ENCODE data around the gene CDY2A. TPM values are rescaled to one million over a fixed set of nuclear protein-coding genes. Genes with fewer than 3 reads are reported as not detected.
"Not testable (repeated sequence)": the region's sequence is repeated elsewhere in the genome, so short reads cannot be mapped to it uniquely, and the experiment has no call there.

CDY2A gene
- total and polyA plus RNA-seq, 10 of the 15 experiments (the other 5 are each of a cell fraction or from before 2014, with no cell fraction given), result not detected

DNA sequence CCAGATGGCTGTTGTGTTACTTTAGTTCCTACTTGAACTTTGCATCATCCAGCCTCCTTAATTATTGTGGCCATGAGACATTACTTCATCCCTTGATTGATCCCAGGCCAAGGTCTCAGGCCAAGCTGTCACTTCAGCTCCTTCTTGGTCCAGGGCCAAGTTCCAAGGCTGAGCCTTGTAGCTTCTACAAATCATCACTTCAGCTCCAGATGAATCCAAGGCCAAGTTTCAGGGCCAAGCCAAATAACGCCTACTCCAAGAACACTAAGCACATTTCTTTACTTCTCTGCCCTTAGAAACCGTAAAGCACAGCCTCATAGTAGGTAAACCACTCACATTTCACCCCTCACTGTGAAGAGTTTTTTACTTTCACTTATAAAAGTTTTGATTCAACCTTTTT, 1.7 kb upstream of the CDY2A start:
- H4K20me1 ChIP-seq (ENCODE audit: control insufficient read depth, insufficient read depth); H3K4me2 ChIP-seq (ENCODE audit: control insufficient read depth, insufficient read depth); intact Hi-C loops (cut with micrococcal nuclease; ENCODE audit: unreplicated experiment); H3K9me3 ChIP-seq (replicated peaks; ENCODE audit: control insufficient read depth, insufficient read depth, low read length); ATAC-seq; DNase-seq (ENCODE audit: low read depth, low spot score); H3K79me2 ChIP-seq (ENCODE audit: control insufficient read depth, insufficient read depth, low read length); SMC1A ChIA-PET (ENCODE audit: uncharacterized antibody, unreplicated experiment); H3K9ac ChIP-seq (ENCODE audit: control insufficient read depth, insufficient read depth, low read length); FAIRE-seq; BruUV-seq (replicated peaks); H3K36me3 ChIP-seq (ENCODE audit: control insufficient read depth in 2 of 2, insufficient read depth in 2 of 2, low read length in 1 of 2); H3K4me1 ChIP-seq (ENCODE audit: control insufficient read depth, insufficient read depth, low read length); H2AFZ ChIP-seq (ENCODE audit: control insufficient read depth, low read depth, low read length); CTCF ChIA-PET; H3K27me3 ChIP-seq (replicated peaks in 1 of 2; ENCODE audit: control insufficient read depth in 2 of 2, insufficient read depth in 2 of 2, low read length in 1 of 2); in situ Hi-C loops (cut with MboI); H3K4me3 ChIP-seq; RAD21 ChIA-PET (ENCODE audit: unreplicated experiment); H3K27ac ChIP-seq (ENCODE audit: control insufficient read depth, insufficient read depth); POLR2A ChIA-PET: not testable (repeated sequence)
- no CpG with 5 or more reads among the region's 2 CpGs for WGBS (ENCODE audit: insufficient coverage, insufficient replicate concordance, low lambda C conversion rate, missing lambda C conversion rate)

DNA sequence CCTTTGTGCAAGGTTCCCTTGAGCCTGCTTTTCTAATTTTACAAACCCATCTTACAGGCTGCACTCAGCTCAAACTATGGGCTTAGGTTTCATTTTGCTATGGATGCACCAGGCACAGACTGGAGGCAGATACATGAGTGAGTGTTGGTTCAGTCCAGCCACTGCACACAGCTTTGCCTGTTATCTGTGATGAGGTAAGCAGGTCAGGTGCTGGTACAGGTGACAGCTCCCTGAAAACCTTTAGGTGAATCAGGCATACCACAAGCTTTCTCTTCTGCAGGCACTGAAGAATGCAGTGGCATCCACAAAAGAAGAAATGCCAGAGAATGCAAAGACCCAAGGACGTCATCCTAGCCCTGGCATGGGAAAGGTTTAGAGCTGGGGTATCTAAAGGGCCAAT, 3.3 kb downstream of the CDY2A start:
- H3K9ac ChIP-seq (ENCODE audit: control insufficient read depth, insufficient read depth, low read length); RAD21 ChIA-PET (ENCODE audit: unreplicated experiment); H4K20me1 ChIP-seq (ENCODE audit: control insufficient read depth, insufficient read depth); DNase-seq (ENCODE audit: low read depth, low spot score); H3K27ac ChIP-seq (ENCODE audit: control insufficient read depth, insufficient read depth); H3K27me3 ChIP-seq (replicated peaks in 1 of 2; ENCODE audit: control insufficient read depth in 2 of 2, insufficient read depth in 2 of 2, low read length in 1 of 2); CTCF ChIA-PET; BruUV-seq (replicated peaks); H3K4me2 ChIP-seq (ENCODE audit: control insufficient read depth, insufficient read depth); H3K79me2 ChIP-seq (ENCODE audit: control insufficient read depth, insufficient read depth, low read length); H3K36me3 ChIP-seq (ENCODE audit: control insufficient read depth in 2 of 2, insufficient read depth in 2 of 2, low read length in 1 of 2); POLR2A ChIA-PET; H2AFZ ChIP-seq (ENCODE audit: control insufficient read depth, low read depth, low read length); in situ Hi-C loops (cut with MboI); H3K4me3 ChIP-seq; H3K4me1 ChIP-seq (ENCODE audit: control insufficient read depth, insufficient read depth, low read length); FAIRE-seq; ATAC-seq; H3K9me3 ChIP-seq (replicated peaks; ENCODE audit: control insufficient read depth, insufficient read depth, low read length); intact Hi-C loops (cut with micrococcal nuclease; ENCODE audit: unreplicated experiment); SMC1A ChIA-PET (ENCODE audit: uncharacterized antibody, unreplicated experiment): not testable (repeated sequence)
- no CpG with 5 or more reads among the region's 1 CpG for WGBS (ENCODE audit: insufficient coverage, insufficient replicate concordance, low lambda C conversion rate, missing lambda C conversion rate)

DNA sequence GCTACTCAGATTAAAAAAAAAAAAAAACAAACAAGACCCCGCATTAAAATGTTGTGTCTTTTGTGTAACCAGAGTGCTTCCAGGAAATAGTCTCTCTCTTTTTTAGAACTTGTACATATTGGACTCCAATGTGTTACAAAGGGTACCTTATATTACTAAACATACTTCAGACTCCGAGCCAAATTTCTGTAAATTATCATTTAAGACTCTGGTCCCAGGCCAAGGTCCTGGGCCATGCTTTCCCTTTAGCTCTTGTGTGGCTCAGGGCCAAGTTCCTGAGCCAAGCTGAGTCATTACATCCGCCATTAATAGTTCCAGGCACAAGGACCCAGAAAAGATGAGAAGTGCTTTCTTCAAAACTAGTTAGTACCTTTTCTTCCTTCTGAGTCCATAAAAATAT, 4.6 kb downstream of the CDY2A start:
- H3K4me2 ChIP-seq (ENCODE audit: control insufficient read depth, insufficient read depth), result not testable (repeated sequence)

DNA sequence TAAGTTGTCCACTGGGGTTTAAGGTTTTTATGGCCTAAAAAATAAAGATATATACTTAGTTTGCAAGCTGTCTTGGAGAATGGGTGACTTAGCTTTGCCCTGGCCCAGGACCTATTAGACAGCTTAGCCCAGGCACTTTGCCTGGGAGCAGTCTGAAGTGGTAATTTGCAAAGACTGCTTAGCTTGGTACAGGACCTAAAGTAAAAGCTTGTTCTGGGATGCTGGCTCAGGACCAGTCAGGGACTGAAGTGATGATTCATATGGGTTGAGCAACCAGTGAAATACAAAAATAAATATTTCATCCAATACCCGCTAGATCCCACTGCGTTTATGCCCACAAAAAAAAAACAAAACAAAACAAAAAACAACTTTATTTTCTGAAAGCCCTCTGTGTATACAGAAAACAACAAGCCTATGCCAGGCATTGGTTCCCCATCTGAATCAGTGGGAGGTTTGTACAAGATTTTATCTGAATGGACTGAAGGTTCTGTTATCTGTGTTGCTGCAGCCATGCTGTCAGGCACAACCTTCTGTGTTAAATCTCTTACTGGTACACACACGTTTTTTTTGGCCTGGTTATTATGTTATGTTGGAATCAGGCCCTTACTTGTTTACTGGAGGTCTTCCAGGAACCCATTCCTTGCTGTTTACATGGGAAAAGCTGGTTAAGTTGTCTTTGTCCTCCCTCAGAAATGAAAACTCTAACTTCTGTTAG, 8.7 kb downstream of the CDY2A start:
- H3K9ac ChIP-seq (ENCODE audit: control insufficient read depth, insufficient read depth, low read length); H4K20me1 ChIP-seq (ENCODE audit: control insufficient read depth, insufficient read depth); H3K9me3 ChIP-seq (replicated peaks; ENCODE audit: control insufficient read depth, insufficient read depth, low read length); H3K27me3 ChIP-seq (replicated peaks in 1 of 2; ENCODE audit: control insufficient read depth in 2 of 2, insufficient read depth in 2 of 2, low read length in 1 of 2); FAIRE-seq; H3K4me2 ChIP-seq (ENCODE audit: control insufficient read depth, insufficient read depth); in situ Hi-C loops (cut with MboI); H2AFZ ChIP-seq (ENCODE audit: control insufficient read depth, low read depth, low read length); ATAC-seq; H3K4me1 ChIP-seq (ENCODE audit: control insufficient read depth, insufficient read depth, low read length); CTCF ChIA-PET; DNase-seq (ENCODE audit: low read depth, low spot score); SMC1A ChIA-PET (ENCODE audit: uncharacterized antibody, unreplicated experiment); BruUV-seq (replicated peaks); RAD21 ChIA-PET (ENCODE audit: unreplicated experiment); H3K4me3 ChIP-seq; H3K79me2 ChIP-seq (ENCODE audit: control insufficient read depth, insufficient read depth, low read length); H3K27ac ChIP-seq (ENCODE audit: control insufficient read depth, insufficient read depth); H3K36me3 ChIP-seq (ENCODE audit: control insufficient read depth in 2 of 2, insufficient read depth in 2 of 2, low read length in 1 of 2); intact Hi-C loops (cut with micrococcal nuclease; ENCODE audit: unreplicated experiment); POLR2A ChIA-PET: not testable (repeated sequence)
- whole genome bisulfite sequencing (ENCODE audit: insufficient coverage, insufficient replicate concordance, low lambda C conversion rate, missing lambda C conversion rate), result no CpG with 5 or more reads among the region's 3 CpGs

More for the DNA sequence above, 4.6 kb downstream of the CDY2A start:
- CTCF ChIA-PET; in situ Hi-C loops (cut with MboI); BruUV-seq (replicated peaks); H3K4me1 ChIP-seq (ENCODE audit: control insufficient read depth, insufficient read depth, low read length); H3K4me3 ChIP-seq; H3K36me3 ChIP-seq (ENCODE audit: control insufficient read depth in 2 of 2, insufficient read depth in 2 of 2, low read length in 1 of 2); H3K27ac ChIP-seq (ENCODE audit: control insufficient read depth, insufficient read depth); SMC1A ChIA-PET (ENCODE audit: uncharacterized antibody, unreplicated experiment); H3K9ac ChIP-seq (ENCODE audit: control insufficient read depth, insufficient read depth, low read length); H4K20me1 ChIP-seq (ENCODE audit: control insufficient read depth, insufficient read depth); POLR2A ChIA-PET; DNase-seq (ENCODE audit: low read depth, low spot score); ATAC-seq; H3K27me3 ChIP-seq (replicated peaks in 1 of 2; ENCODE audit: control insufficient read depth in 2 of 2, insufficient read depth in 2 of 2, low read length in 1 of 2); H2AFZ ChIP-seq (ENCODE audit: control insufficient read depth, low read depth, low read length); RAD21 ChIA-PET (ENCODE audit: unreplicated experiment); intact Hi-C loops (cut with micrococcal nuclease; ENCODE audit: unreplicated experiment); FAIRE-seq; H3K79me2 ChIP-seq (ENCODE audit: control insufficient read depth, insufficient read depth, low read length); H3K9me3 ChIP-seq (replicated peaks; ENCODE audit: control insufficient read depth, insufficient read depth, low read length): not testable (repeated sequence)
- WGBS (ENCODE audit: insufficient coverage, insufficient replicate concordance, low lambda C conversion rate, missing lambda C conversion rate), result no CpG with 5 or more reads among the region's 3 CpGs
